MCF 10A (cell line): Measurements from ENCODE around the gene CKM. TPM values are rescaled to one million over a fixed set of nuclear protein-coding genes. Genes with fewer than 3 reads are reported as not detected.

ENCODE experiments used
- BruUV-seq: library from RNA; stranded (reverse); fragments of 400-500 nt; replicated peaks from 2 replicates; lab custom pipeline; 2021; lab: Mats Ljungman, UMichigan
- CTCF ChIA-PET: fragments of 300-600 bp; sonication (Branson Sonifier 250); formaldehyde crosslinking; extraction: SDS; loops from one replicate; lab custom pipeline; 2021; ENCODE audit warnings: antibody characterized with exemption, inconsistent platforms; lab: Yijun Ruan, JAX
- POLR2A ChIA-PET: fragments of 300-600, 350-650 bp; sonication (Branson Sonifier 250); formaldehyde crosslinking; extraction: SDS; loops from one replicate; lab custom pipeline; 2020; ENCODE audit warnings: antibody characterized with exemption, inconsistent platforms; lab: Yijun Ruan, JAX
- DNase-seq: peaks from one replicate; pipeline ENCODE4 v3.0.0-alpha.2; 2018; ENCODE audit not compliant: unreplicated experiment
- H3K27ac Mint-ChIP-seq: one replicate; pipeline ENCODE4 v1.8.0; 2022; ENCODE audit warnings: mild to moderate bottlenecking, low read depth, mixed read lengths; ENCODE audit not compliant: unreplicated experiment
- H3K27me3 Mint-ChIP-seq: one replicate; pipeline ENCODE4 v1.8.0; 2022; ENCODE audit warnings: mixed read lengths; ENCODE audit not compliant: insufficient read depth, unreplicated experiment
- H3K36me3 Mint-ChIP-seq: one replicate; pipeline ENCODE4 v1.8.0; 2022; ENCODE audit warnings: mild to moderate bottlenecking, moderate library complexity, mixed read lengths; ENCODE audit not compliant: insufficient read depth, unreplicated experiment
- H3K4me1 Mint-ChIP-seq: one replicate; pipeline ENCODE4 v1.8.0; 2022; ENCODE audit warnings: mixed read lengths; ENCODE audit not compliant: insufficient read depth, unreplicated experiment
- H3K4me3 Mint-ChIP-seq: one replicate; pipeline ENCODE4 v1.8.0; 2022; ENCODE audit warnings: mild to moderate bottlenecking, moderate library complexity, mixed read lengths; ENCODE audit not compliant: unreplicated experiment
- H3K9me3 Mint-ChIP-seq: one replicate; pipeline ENCODE4 v1.8.0; 2022; ENCODE audit warnings: mixed read lengths; ENCODE audit not compliant: unreplicated experiment
- intact Hi-C: fragments of 100-400 bp; cut with micrococcal nuclease; formaldehyde crosslinking; loops from 2 replicates; pipeline ENCODE4 v1.14.1; 2022
- total RNA-seq: library from RNA; stranded (reverse); gene quantifications from 2 replicates; pipeline ENCODE4 v1.2.3, GENCODE V29; 2022
- TF ChIP-seq, protein P1 (sequence below): fragments of 200-600 bp; IDR thresholded peaks from one replicate; pipeline ENCODE4 v1.8.0; 2022; ENCODE audit warnings: antibody characterized with exemption, mild to moderate bottlenecking; ENCODE audit not compliant: unreplicated experiment

Gene CKM
- total RNA-seq, 1 experiment from 2014 or later: not detected

DNA sequence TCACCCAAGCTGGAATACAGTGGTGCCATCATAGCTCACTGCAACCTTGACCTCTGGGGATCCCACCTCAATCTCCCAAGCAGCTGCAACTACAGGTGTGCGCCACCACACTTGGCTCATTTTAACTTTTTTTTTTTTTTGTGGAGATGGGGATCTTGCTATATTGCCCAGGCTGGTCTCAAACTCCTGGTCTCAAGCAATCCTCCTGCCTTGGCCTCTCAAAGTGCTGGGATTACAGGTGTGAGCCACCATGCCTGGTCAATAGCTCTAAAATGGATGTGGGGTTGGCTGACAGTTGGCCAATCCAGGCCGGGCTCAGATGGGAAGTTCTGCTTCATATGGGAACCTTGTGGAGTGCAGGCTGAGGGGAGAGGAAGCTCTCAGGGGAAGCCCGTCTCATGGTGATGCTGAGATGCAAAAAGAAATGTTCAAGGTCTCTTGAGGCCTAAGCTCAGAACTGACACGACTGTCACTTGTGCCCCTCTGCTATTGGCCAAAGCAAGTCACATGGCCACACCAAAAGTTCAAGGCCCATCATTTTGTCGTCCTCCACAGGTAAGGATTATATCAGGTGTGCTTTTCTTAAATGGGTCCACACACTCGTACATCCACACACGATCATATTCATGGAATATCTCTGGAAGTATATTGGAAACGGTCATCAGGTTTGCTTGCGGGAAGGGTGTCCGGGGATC lies 11.1 kb upstream of the CKM start:
- ChIA-PET CTCF (no interaction called here), POLR2A (no interaction called here)
- intact Hi-C loops: loop anchor here (10.0 kb wide), 1 partner anchor 239 kb away; the partner anchor contains the start of gene PPP1R37
- no peaks in the 10 kb centered on the region for H3K4me1 Mint-ChIP-seq
- no peak overlapping the region for H3K4me3 Mint-ChIP-seq
- H3K36me3 Mint-ChIP-seq: no peaks in the 10 kb centered on the region
- H3K9me3 Mint-ChIP-seq: no peaks in the 10 kb centered on the region
- no peak overlapping the region for H3K27ac Mint-ChIP-seq
- no peaks in the 10 kb centered on the region for H3K27me3 Mint-ChIP-seq
- DNase-seq: no peak
- BruUV-seq: no TSS peak
- TF ChIP-seq, protein P1, sequence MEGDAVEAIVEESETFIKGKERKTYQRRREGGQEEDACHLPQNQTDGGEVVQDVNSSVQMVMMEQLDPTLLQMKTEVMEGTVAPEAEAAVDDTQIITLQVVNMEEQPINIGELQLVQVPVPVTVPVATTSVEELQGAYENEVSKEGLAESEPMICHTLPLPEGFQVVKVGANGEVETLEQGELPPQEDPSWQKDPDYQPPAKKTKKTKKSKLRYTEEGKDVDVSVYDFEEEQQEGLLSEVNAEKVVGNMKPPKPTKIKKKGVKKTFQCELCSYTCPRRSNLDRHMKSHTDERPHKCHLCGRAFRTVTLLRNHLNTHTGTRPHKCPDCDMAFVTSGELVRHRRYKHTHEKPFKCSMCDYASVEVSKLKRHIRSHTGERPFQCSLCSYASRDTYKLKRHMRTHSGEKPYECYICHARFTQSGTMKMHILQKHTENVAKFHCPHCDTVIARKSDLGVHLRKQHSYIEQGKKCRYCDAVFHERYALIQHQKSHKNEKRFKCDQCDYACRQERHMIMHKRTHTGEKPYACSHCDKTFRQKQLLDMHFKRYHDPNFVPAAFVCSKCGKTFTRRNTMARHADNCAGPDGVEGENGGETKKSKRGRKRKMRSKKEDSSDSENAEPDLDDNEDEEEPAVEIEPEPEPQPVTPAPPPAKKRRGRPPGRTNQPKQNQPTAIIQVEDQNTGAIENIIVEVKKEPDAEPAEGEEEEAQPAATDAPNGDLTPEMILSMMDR: no peak

DNA sequence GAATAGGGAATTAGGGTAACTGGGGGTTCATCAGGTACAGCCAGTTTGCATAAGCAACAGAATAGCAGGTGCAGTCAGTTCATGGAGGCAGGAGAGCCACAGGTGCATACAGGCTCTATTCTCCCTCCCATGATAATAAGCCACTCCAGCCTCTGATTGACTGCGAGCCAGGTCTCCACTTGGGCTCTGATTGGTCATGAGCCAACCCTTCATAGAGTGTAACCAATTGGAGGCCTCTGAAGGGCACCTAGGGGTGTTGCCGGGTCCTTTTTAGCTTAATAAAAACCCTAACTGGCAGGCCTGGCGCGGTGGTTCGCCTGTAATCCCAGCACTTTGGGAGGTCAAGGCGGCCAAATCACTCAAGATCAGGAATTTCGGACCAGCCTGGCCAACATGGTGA lies 8.7 kb upstream of the CKM start:
- ChIA-PET POLR2A (no interaction called here), CTCF (interaction anchor here (0.6 kb wide), 1 partner anchor 374 kb away, joined by 3 read pairs; no protein-coding TSS in a partner anchor)
- intact Hi-C loops: loop anchor here (10.0 kb wide), 1 partner anchor 237 kb away; the partner anchor contains the start of gene PPP1R37
- no peaks in the 10 kb centered on the region for H3K27me3 Mint-ChIP-seq
- no peaks in the 10 kb centered on the region for H3K9me3 Mint-ChIP-seq
- H3K27ac Mint-ChIP-seq: no peak overlapping the region
- H3K36me3 Mint-ChIP-seq: no peaks in the 10 kb centered on the region
- peaks cover 2% of the 10 kb centered on the region for H3K4me1 Mint-ChIP-seq
- H3K4me3 Mint-ChIP-seq: no peak overlapping the region
- BruUV-seq: no TSS peak
- no peak for DNase-seq
- TF ChIP-seq, protein P1: no peak

DNA sequence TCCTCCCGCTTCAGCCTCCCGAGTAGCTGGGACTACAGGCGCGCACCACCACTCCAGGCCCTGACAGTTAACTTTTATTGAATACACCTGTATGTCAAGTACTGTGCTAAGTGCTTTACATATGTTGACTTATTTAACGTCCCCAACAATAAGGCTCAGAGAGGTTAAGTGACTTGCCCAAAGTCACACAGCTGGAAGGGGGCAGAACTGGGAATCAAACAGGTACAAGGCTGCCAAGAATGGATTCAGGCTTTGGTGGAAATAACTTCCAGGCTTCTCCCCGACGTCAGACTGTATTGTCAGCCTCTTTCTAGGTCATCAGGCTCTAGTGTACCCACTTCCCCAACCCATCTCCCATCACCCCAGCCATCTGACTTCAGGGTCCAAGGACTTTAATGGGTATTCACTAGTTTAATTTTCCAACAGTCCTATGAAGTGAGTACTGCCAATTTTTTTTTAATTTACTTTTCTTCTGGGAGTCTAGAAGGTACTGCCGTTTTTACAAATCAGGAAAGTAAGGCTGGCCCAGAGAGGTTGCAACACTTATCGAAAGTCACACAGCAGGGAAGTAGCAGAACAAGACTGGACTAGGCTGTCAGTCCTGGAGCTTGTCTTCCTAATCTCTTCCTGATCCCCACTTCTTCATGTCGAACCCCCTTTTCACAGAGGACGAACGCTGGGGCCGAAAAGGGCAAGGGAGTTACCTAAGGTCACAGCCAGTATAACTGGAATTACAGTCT lies 4.9 kb upstream of the CKM start:
- Mint-ChIP-seq H3K27ac (no peak overlapping the region), H3K36me3 (no peaks in the 10 kb centered on the region), H3K4me1 (peaks cover 6% of the 10 kb centered on the region), H3K9me3 (no peaks in the 10 kb centered on the region), H3K27me3 (no peaks in the 10 kb centered on the region), H3K4me3 (no peak overlapping the region)
- intact Hi-C loops: no loop called here
- DNase-seq: no peak
- ChIA-PET POLR2A (interaction anchor here (0.5 to 1.8 kb wide), 3 partner anchors 11 to 31 kb away, joined by 3 to 5 read pairs (median 5); no protein-coding TSS in a partner anchor), CTCF (interaction anchor here (0.7 to 3.7 kb wide), 2 partner anchors 11 to 91 kb away, joined by 3 to 16 read pairs; no protein-coding TSS in a partner anchor)
- TF ChIP-seq, protein P1: no peak
- no TSS peak for BruUV-seq

DNA sequence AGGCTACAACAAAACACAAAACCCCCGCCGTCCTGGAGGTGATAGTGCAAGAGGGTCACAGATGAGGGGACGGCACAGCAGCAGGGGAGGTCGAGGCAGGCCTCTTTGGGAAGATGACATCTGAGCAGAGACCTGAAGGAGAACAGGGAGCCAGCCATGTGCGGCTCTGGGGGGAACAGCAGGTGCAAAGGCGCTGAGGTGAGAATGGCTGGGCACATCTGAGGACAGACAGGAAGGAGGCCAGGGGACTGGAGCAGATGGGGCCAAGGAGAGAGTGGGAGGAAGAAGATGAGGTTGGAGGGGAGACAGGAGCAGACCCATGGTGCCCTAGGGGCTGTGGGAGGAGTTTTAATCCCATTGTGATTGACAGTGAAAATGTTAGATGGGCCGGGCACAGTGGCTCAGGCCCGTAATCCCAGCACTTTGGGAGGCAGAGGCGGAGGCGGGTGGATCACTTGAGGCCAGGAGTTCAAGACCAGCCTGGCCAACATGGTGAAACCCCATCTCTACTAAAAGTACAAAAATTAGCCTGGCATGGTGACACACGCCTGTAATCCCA lies 1.8 kb upstream of the CKM start:
- TF ChIP-seq, protein P1: no peak
- intact Hi-C loops: no loop called here
- DNase-seq: no peak
- H3K27me3 Mint-ChIP-seq: no peaks in the 10 kb centered on the region
- H3K4me1 Mint-ChIP-seq: peaks cover 6% of the 10 kb centered on the region
- H3K4me3 Mint-ChIP-seq: no peak overlapping the region
- ChIA-PET CTCF (no interaction called here), POLR2A (interaction anchor here (0.6 kb wide), 1 partner anchor 56 kb away, joined by 3 read pairs; no protein-coding TSS in a partner anchor)
- no peaks in the 10 kb centered on the region for H3K36me3 Mint-ChIP-seq
- H3K27ac Mint-ChIP-seq: no peak overlapping the region
- BruUV-seq: no TSS peak
- no peaks in the 10 kb centered on the region for H3K9me3 Mint-ChIP-seq
